B cell (primary cell): ENCODE data around the gene EPB41. TPM values are rescaled to one million over a fixed set of nuclear protein-coding genes. Genes with fewer than 3 reads are reported as not detected.

Experiments
- ATAC-seq: fragments of 200-7000 bp; cut with Tn5 transposase; one replicate; pipeline ENCODE4 v1.10.0; 2021; ENCODE audit warnings: low read depth, mild to moderate bottlenecking, moderate number of reproducible peaks, moderate library complexity
- CTCF ChIA-PET: fragments of 350-600 bp; sonication (Branson Sonifier 250); formaldehyde crosslinking; loops from one replicate; lab custom pipeline; 2021; ENCODE audit warnings: antibody characterized with exemption, inconsistent platforms; lab: Charles Lee
- POLR2A ChIA-PET: fragments of 350-600 bp; sonication (Branson Sonifier 250); formaldehyde crosslinking; loops from one replicate; lab custom pipeline; 2021; ENCODE audit warnings: antibody characterized with exemption; lab: Charles Lee
- DNase-seq: peaks from one replicate; pipeline ENCODE4 v3.0.0; 2013
- H2AFZ ChIP-seq: 2 replicates; pipeline ENCODE4 v1.6.1; 2012; ENCODE audit warnings: mild to moderate bottlenecking, low read depth, low read length; ENCODE audit not compliant: insufficient read depth, poor library complexity, severe bottlenecking
- H3K27ac ChIP-seq, 2 donors: 1 replicate in 1 of 2; 2 replicates in 1 of 2; pipeline ENCODE4 v1.5.1; 2012 to 2013; ENCODE audit warnings: low read length in 2 of 2, mild to moderate bottlenecking in 2 of 2, moderate library complexity in 1 of 2
- H3K27me3 ChIP-seq, 4 experiments: fragments of 200-600 bp in 1 of 4; sonication (generic) in 1 of 4; replicated peaks in 1 of 4; 1 replicate in 2 of 4; 2 replicates in 2 of 4; pipeline versions ENCODE4 v1.6.1 to v1.7.0; 2013 to 2016; ENCODE audit warnings: low read length in 3 of 4, mild to moderate bottlenecking in 2 of 4, mixed read lengths in 1 of 4, moderate library complexity in 1 of 4; ENCODE audit not compliant: insufficient read depth in 4 of 4, control insufficient read depth in 3 of 4; ENCODE audit errors: control extremely low read depth in 1 of 4
- H3K36me3 ChIP-seq, 2 experiments: replicated peaks in 1 of 2; 1 replicate in 1 of 2; 2 replicates in 1 of 2; pipeline versions ENCODE4 v1.6.1 to v1.7.1; 2013; ENCODE audit warnings: low read length in 1 of 2; ENCODE audit not compliant: insufficient read depth in 2 of 2, control insufficient read depth in 1 of 2; ENCODE audit errors: control extremely low read depth in 1 of 2, extremely low read depth in 1 of 2
- H3K4me1 ChIP-seq, 2 donors: fragments of 200-600 bp in 1 of 2; sonication (generic) in 1 of 2; 1 replicate in 1 of 2; 2 replicates in 1 of 2; pipeline versions ENCODE4 v1.5.1 to v1.6.1; 2013 to 2017; ENCODE audit warnings: low read length in 2 of 2; ENCODE audit not compliant: control insufficient read depth in 2 of 2, insufficient read depth in 2 of 2
- H3K4me2 ChIP-seq: replicated peaks from 2 replicates; pipeline ENCODE3; 2012; ENCODE audit warnings: mild to moderate bottlenecking, low read depth, low read length; ENCODE audit not compliant: poor library complexity, severe bottlenecking
- H3K4me3 ChIP-seq, 5 experiments: fragments of 200-600 bp in 1 of 5; sonication (generic) in 1 of 5; 1 replicate in 3 of 5; 2 replicates in 2 of 5; pipeline versions ENCODE4 v1.5.1 to v1.7.0; 2011 to 2016; ENCODE audit warnings: low read length in 4 of 5, mild to moderate bottlenecking in 4 of 5, low read depth in 2 of 5, control low read depth in 1 of 5, moderate library complexity in 1 of 5; ENCODE audit not compliant: insufficient read depth in 1 of 5; ENCODE audit errors: control extremely low read depth in 1 of 5, extremely low read depth in 1 of 5
- H3K79me2 ChIP-seq: fragments of 200-600 bp; sonication (generic); one replicate; pipeline ENCODE4 v1.6.0; 2016; ENCODE audit warnings: low read length; ENCODE audit not compliant: control insufficient read depth, insufficient read depth
- H3K9ac ChIP-seq: fragments of 200-600 bp; sonication (generic); 2 replicates; pipeline ENCODE4 v1.6.1; 2017; ENCODE audit warnings: mild to moderate bottlenecking, low read length, moderate library complexity
- H3K9me3 ChIP-seq, 3 donors: one replicate each; pipeline versions ENCODE4 v1.6.1 to v1.7.1; 2013; ENCODE audit warnings: low read length in 2 of 3; ENCODE audit not compliant: control insufficient read depth in 2 of 3, insufficient read depth in 1 of 3; ENCODE audit errors: control extremely low read depth in 1 of 3
- H4K20me1 ChIP-seq: 2 replicates; pipeline ENCODE4 v1.6.0; 2012; ENCODE audit warnings: mild to moderate bottlenecking, low read length; ENCODE audit not compliant: insufficient read depth, control insufficient read depth, poor library complexity, severe bottlenecking
- H3K27ac Mint-ChIP-seq: one replicate; pipeline ENCODE4 v1.8.0; 2021; ENCODE audit warnings: mixed read lengths
- H3K27me3 Mint-ChIP-seq: one replicate; pipeline ENCODE4 v1.8.0; 2021; ENCODE audit warnings: mixed read lengths
- H3K4me1 Mint-ChIP-seq: one replicate; pipeline ENCODE4 v1.8.0; 2021; ENCODE audit warnings: mixed read lengths
- H3K4me3 Mint-ChIP-seq: one replicate; pipeline ENCODE4 v1.8.0; 2021; ENCODE audit warnings: mixed read lengths
- H3K9me3 Mint-ChIP-seq: one replicate; pipeline ENCODE4 v1.8.0; 2022; ENCODE audit warnings: mixed read lengths; ENCODE audit not compliant: insufficient read depth
- CTCF ChIP-seq: fragments of 200-600 bp; IDR thresholded peaks from one replicate; pipeline ENCODE4 v1.8.0; 2022; ENCODE audit warnings: antibody characterized with exemption, mild to moderate bottlenecking
- EZH2 ChIP-seq: IDR thresholded peaks from 2 replicates; pipeline ENCODE4 v1.6.1; 2012; ENCODE audit warnings: borderline replicate concordance, low read depth, mild to moderate bottlenecking, moderate library complexity, low read length; ENCODE audit not compliant: insufficient read depth, poor library complexity, severe bottlenecking
- WGBS: methylation state at CpG from one replicate; pipeline ENCODE4 v1.1.5; 2013; ENCODE audit warnings: missing lambda C conversion rate; ENCODE audit not compliant: insufficient coverage; 5-methylcytosine and 5-hydroxymethylcytosine counted together
- intact Hi-C: fragments of 100-400 bp; cut with micrococcal nuclease; formaldehyde crosslinking; loops from one replicate; pipeline ENCODE4 v1.10.0; 2022
- polyA plus RNA-seq: library from polyadenylated mRNA; depleted of rRNA; stranded (reverse); fragments of >200 nt; gene quantifications from 2 replicates; pipeline ENCODE4 v1.2.3, GENCODE V29; 2012
- total RNA-seq, 2 donors: library from RNA; stranded (reverse); fragments of 120-200 nt in 1 of 2; gene quantifications; 1 replicate in 1 of 2; 2 replicates in 1 of 2; pipeline versions ENCODE4 v1.2.3 to v1.2.4, GENCODE V29; 2013 to 2022

The EPB41 gene
- total and polyA plus RNA-seq, 2 donors (not counting 1 experiment from before 2014, with no cell fraction given) = 45.8 to 186 TPM

DNA sequence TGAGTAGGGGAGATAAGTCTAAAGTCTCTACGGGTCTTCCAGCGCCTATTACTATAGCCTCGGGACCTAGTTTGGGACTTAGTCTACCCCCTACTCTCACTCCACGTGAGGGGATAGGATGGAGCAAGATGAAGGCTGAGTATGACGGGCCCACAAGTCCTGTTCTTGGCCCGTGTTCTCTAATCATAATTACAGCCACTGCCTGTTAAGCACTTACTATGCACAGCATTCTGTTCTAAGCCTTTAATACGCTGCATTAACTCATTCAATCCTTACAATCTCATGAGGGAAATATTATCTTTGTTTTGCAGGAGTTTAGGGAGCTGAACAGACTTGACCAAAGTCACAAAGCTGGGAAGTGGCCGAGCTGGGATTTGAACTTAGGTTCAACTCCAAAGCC is 23.9 kb upstream of the EPB41 start:
- Mint-ChIP-seq H3K9me3 (no peaks in the 10 kb centered on the region), H3K27me3 (no peaks in the 10 kb centered on the region), H3K4me3 (no peak overlapping the region), H3K4me1 (peaks cover 44% of the 10 kb centered on the region), H3K27ac (no peak overlapping the region)
- intact Hi-C loops = no loop called here
- 100% methylated on average over 1 of the region's 8 CpGs for WGBS
- no peak overlapping the region for H3K4me2 ChIP-seq
- no peaks in the 10 kb centered on the region for H4K20me1 ChIP-seq
- TF ChIP-seq EZH2 (no peak), CTCF (no peak)
- POLR2A ChIA-PET = no interaction called here
- H3K27me3 ChIP-seq = no peaks in the 10 kb centered on the region
- CTCF ChIA-PET = interaction anchor here (0.8 to 5.2 kb wide), 2 partner anchors 12 to 144 kb away, joined by 3 to 39 read pairs; no protein-coding TSS in a partner anchor
- no peak overlapping the region for H3K27ac ChIP-seq
- H2AFZ ChIP-seq = no peak overlapping the region
- no peak for DNase-seq
- H3K4me1 ChIP-seq = peaks cover 16 to 27% of the 10 kb centered on the region in 2 donors
- H3K9ac ChIP-seq = no peak overlapping the region
- H3K9me3 ChIP-seq = peaks cover 0 to 3% (median 0%) of the 10 kb centered on the region in 3 donors
- H3K36me3 ChIP-seq = peaks cover 1 to 8% of the 10 kb centered on the region in 2 experiments
- ATAC-seq = no peak
- H3K4me3 ChIP-seq = no peak overlapping the region
- H3K79me2 ChIP-seq = peaks cover 50% of the 10 kb centered on the region

- ATAC-seq = no peak
- no peak for DNase-seq
- H3K4me1 Mint-ChIP-seq = peaks cover 40% of the 10 kb centered on the region
- Histone ChIP-seq H3K4me1 (peaks cover 15 to 23% of the 10 kb centered on the region in 2 donors), H3K4me3 (no peak overlapping the region), H4K20me1 (no peaks in the 10 kb centered on the region), H2AFZ (no peak overlapping the region), H3K27ac (no peak overlapping the region), H3K9ac (no peak overlapping the region), H3K9me3 (peaks cover 0 to 3% (median 0%) of the 10 kb centered on the region in 3 donors), H3K79me2 (peaks cover 52% of the 10 kb centered on the region), H3K4me2 (no peak overlapping the region), H3K36me3 (peaks cover 1 to 12% of the 10 kb centered on the region in 2 experiments), H3K27me3 (no peaks in the 10 kb centered on the region)
- H3K4me3 Mint-ChIP-seq = no peak overlapping the region
- ChIA-PET POLR2A (no interaction called here), CTCF (interaction anchor here (0.8 to 5.2 kb wide), 4 partner anchors 9 to 143 kb away, joined by 3 to 39 read pairs (median 4); no protein-coding TSS in a partner anchor)
- intact Hi-C loops = no loop called here
- no peak overlapping the region for H3K27ac Mint-ChIP-seq
- H3K27me3 Mint-ChIP-seq = no peaks in the 10 kb centered on the region
- WGBS = 88% methylated on average over 2 of the region's 2 CpGs
- no peaks in the 10 kb centered on the region for H3K9me3 Mint-ChIP-seq
- TF ChIP-seq EZH2 = no peak
- TF ChIP-seq CTCF = no peak
These were observed 23.5 kb upstream of the EPB41 start for GRCh38 chr1:28890836-28891235.
